Stimulated activated CD8-positive, alpha-beta memory T cell treated with anti-CD3 and anti-CD28 coated beads, Interleukin-2, amount 100 ng/mL, for 1 hour (primary cell): ENCODE data around the gene IL4I1.

Source experiments
- DNase-seq, 2 donors: peaks; one replicate each; pipeline ENCODE4 v3.0.0-alpha.2; 2020; ENCODE audit warnings: low read depth in 2 of 2

Gene IL4I1

GRCh38 chr19:49851456-49852259 lies 45.0 kb downstream of the IL4I1 start:
- no peak for DNase-seq

- DNase-seq = peak; percentile 77 to 78
Measured at GRCh38 chr19:49850487-49851342, 46.0 kb downstream of the IL4I1 start, which contains the start of gene PTOV1. Gene PTOV1, plus strand, starts transcription at chr19:49851159.

- no peak for DNase-seq
Measured at GRCh38 chr19:49850221-49850486, 46.5 kb downstream of the IL4I1 start.

GRCh38 chr19:49849433-49850220 lies 47.1 kb downstream of the IL4I1 start:
- no peak for DNase-seq

GRCh38 chr19:49848938-49849337 lies 47.7 kb downstream of the IL4I1 start:
- DNase-seq = no peak

- DNase-seq = no peak
Measured at GRCh38 chr19:49847731-49848696, 48.7 kb downstream of the IL4I1 start.

- no peak for DNase-seq
Measured at GRCh38 chr19:49846408-49846807, 50.3 kb downstream of the IL4I1 start.

GRCh38 chr19:49845414-49845813 lies 51.3 kb downstream of the IL4I1 start:
- DNase-seq = no peak

GRCh38 chr19:49844138-49845095 lies 52.3 kb downstream of the IL4I1 start:
- DNase-seq = no peak

- no peak for DNase-seq
Measured at GRCh38 chr19:49843265-49843664, 53.4 kb downstream of the IL4I1 start.

- DNase-seq = no peak
Measured at GRCh38 chr19:49840736-49841249, 55.9 kb downstream of the IL4I1 start.

- no peak for DNase-seq
Measured at GRCh38 chr19:49840321-49840720, 56.4 kb downstream of the IL4I1 start.

- DNase-seq = no peak
Measured at GRCh38 chr19:49839713-49840112, 57.0 kb downstream of the IL4I1 start.
